NOMO-1 treated with dmso at 0.1 percent for 144 hours (cell line): ENCODE data around the gene C19orf85.
A peak's percentile ranks its signal among the peaks of the same experiment; 100 is the strongest.

Experiments
- DNase-seq: peaks from one replicate; lab custom pipeline; 2025; ENCODE audit not compliant: unreplicated experiment; lab: John Stamatoyannopoulos, UW

The C19orf85 gene

GRCh38 chr19:55478364-55478763, 13.8 kb upstream of the C19orf85 start:
- no peak for DNase-seq

GRCh38 chr19:55477905-55478304, 13.4 kb upstream of the C19orf85 start:
- no peak for DNase-seq

GRCh38 chr19:55476100-55476775, 11.7 kb upstream of the C19orf85 start, which contains the start of gene ZNF628:
Gene ZNF628, plus strand, starts transcription at chr19:55476617. Its CDS starts 3,294 bp downstream, at chr19:55479911.
- peak; percentile 94 for DNase-seq

- no peak for DNase-seq
Observed at GRCh38 chr19:55474269-55475265, 10.0 kb upstream of the C19orf85 start.

- DNase-seq, result no peak
Observed at GRCh38 chr19:55473225-55474012, 8.9 kb upstream of the C19orf85 start.

- no peak for DNase-seq
Observed at GRCh38 chr19:55472463-55472862, 7.9 kb upstream of the C19orf85 start.

GRCh38 chr19:55471266-55471665, 6.7 kb upstream of the C19orf85 start:
- no peak for DNase-seq

- no peak for DNase-seq
Observed at GRCh38 chr19:55468054-55468393, 3.5 kb upstream of the C19orf85 start.

- no peak for DNase-seq
Observed at GRCh38 chr19:55467236-55468053, 2.9 kb upstream of the C19orf85 start.

GRCh38 chr19:55466241-55466614, 1.7 kb upstream of the C19orf85 start:
- no peak for DNase-seq

- no peak for DNase-seq
Observed at GRCh38 chr19:55465460-55466240, 1.1 kb upstream of the C19orf85 start.

- no peak for DNase-seq
Observed at GRCh38 chr19:55464039-55464661, 401 bp downstream of the C19orf85 start.

GRCh38 chr19:55463583-55464031, 944 bp downstream of the C19orf85 start:
- no peak for DNase-seq

- DNase-seq, result no peak
Observed at GRCh38 chr19:55462722-55463121, 1.8 kb downstream of the C19orf85 start.

GRCh38 chr19:55461974-55462626, 2.5 kb downstream of the C19orf85 start:
- DNase-seq, result no peak

- peak; percentile 99 for DNase-seq
Observed at GRCh38 chr19:55461259-55461973, 3.1 kb downstream of the C19orf85 start, which contains the start of gene ISOC2. Gene ISOC2, minus strand, starts transcription at chr19:55461642. Its CDS starts 5,156 bp downstream, at chr19:55456486.

GRCh38 chr19:55460670-55461258, 3.8 kb downstream of the C19orf85 start:
- DNase-seq, result peak; percentile 79
